ENCODE results near the gene OR56A5.

OR56A5 gene

GRCh38 chr11:5922749-5923426, 45.4 kb downstream of the OR56A5 start:
- Mint-ChIP-seq H3K4me3 (no peak overlapping the region), H3K36me3 (ENCODE audit: low read depth) (no peaks in the 10 kb centered on the region), H3K9me3 (peaks cover 10% of the 10 kb centered on the region), H3K4me1 (ENCODE audit: low read depth) (peaks cover 3% of the 10 kb centered on the region), H3K27me3 (ENCODE audit: low read depth) (no peaks in the 10 kb centered on the region), H3K27ac (no peak overlapping the region)
